ENCODE results near the gene SYT15B. TPM values are rescaled to one million over a fixed set of nuclear protein-coding genes. Genes with fewer than 3 reads are reported as not detected.

The SYT15B gene
- total and polyA plus RNA-seq, 3 donors (not counting 1 experiment from before 2014, with no cell fraction given) = 0.01 TPM; not detected in 2

Other genes with a start within 250 kb of the SYT15B start
- gene AGAP9, start 240.0 kb downstream of the SYT15B start, total RNA-seq = 1 to 10 TPM; 1.2 to 8.0 TPM
- gene AGAP9, start 240.0 kb downstream of the SYT15B start, polyA plus RNA-seq = 4.9 TPM
- not detected for gene NPY4R2, start 155.1 kb upstream of the SYT15B start, total RNA-seq
- 0.07 TPM for gene NPY4R2, start 155.1 kb upstream of the SYT15B start, polyA plus RNA-seq
- gene FAM25C, start 236.2 kb upstream of the SYT15B start, total RNA-seq = not detected
- gene FAM25C, start 236.2 kb upstream of the SYT15B start, polyA plus RNA-seq = 1.1 TPM